HG02943 (cell line): Measurements from ENCODE around the gene GAL3ST1.
"Not testable (repeated sequence)": the region's sequence is repeated elsewhere in the genome, so short reads cannot be mapped to it uniquely, and the experiment has no call there.

Source experiments
- ATAC-seq: cut with Tn5 transposase; IDR thresholded peaks from one replicate; pipeline ENCODE4 v1.9.1; 2021; ENCODE audit warnings: mild to moderate bottlenecking, low read depth, moderate library complexity; ENCODE audit not compliant: unreplicated experiment

GAL3ST1 gene

DNA sequence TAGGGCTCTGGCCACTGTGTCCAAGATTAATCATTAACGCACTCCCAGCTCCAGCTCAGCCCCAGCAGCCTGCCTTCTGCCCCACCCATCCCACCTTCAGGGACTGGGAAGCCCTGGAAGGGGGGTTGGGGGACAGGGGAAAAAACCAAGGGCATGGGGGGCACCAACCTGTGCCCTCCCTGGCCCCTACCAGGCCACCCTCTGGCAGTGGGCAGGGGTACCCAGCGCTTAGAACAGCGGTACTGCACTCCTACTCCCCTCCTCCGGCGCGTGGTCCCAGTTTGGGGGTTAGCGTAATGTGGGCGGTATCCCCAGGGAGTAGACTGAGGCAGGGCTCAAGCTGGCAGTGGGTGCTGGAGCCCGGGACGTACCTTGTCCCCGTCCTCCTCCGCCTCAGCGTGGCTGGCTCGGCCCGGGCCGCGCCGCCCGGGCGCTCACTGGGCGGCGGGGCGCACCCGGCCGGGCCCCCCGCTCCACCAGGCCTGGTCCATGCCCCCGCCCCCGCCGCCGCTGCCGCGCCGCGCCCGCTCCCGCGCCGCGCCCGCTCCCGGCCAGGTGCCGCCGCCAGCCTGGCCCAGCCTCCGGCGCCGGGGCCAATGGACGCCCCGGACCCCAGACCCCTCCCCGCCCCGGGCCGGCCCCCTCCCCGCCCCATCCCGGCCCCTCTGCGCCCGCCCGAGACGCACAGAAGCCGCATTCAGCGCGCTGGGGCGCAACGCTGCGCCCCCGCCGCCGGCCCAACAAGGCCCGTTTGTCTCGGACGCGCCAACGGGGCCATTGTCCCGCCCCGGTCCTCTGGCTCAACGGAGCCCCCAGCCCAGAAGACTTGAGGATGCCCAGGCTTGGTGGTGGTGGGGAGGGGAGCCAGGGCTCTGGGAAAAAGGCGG is at the start of gene GAL3ST1:
Gene GAL3ST1, minus strand, starts transcription at position 571 of the 887 bp plus-strand sequence. CDS start 17,273 bp downstream, outside the sequence.
- no peak for ATAC-seq

DNA sequence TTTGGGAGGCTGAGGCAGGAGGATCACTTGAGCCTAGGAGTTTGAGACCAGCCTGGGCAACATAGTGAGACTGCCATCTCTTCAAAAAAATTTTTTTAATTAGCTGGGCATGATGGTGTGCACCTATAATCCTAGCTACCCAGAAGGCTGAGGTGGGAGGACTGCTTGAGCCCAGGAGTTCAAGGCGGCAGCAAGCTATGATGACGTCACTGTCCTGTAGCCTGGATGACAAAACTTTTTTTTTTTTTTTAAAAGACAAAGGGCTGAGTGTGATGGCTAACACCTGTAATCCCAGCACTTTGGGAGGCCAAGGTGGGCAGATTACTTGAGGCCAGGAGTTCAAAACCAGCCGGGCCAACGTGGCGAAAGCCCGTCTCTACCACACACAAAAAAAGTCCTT is 45.4 kb upstream of the GAL3ST1 start:
- ATAC-seq: not testable (repeated sequence)

GRCh38 chr22:30617819-30618218 is 43.4 kb upstream of the GAL3ST1 start:
- ATAC-seq: no peak

- no peak for ATAC-seq
Measured at GRCh38 chr22:30615543-30615954, 41.1 kb upstream of the GAL3ST1 start.

DNA sequence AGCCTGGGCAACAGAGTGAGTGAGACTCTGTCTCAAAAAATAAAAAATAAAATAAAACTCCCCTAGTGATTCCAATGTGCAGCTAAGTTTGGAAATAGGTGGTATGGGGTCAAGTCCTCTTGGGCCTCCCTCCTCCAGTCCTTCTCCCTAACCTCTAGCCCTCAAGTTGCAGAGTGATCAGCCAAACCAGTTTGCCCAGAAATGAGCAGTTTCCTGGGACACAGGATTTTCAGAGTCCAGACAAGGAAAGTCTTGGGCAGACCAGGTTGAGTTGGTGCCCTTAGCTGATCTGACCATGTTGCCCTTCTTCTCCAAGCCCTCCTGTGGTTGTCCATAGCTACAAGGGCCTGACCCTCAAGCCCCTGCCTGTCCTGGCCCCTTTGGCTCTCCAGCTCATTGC is 40.4 kb upstream of the GAL3ST1 start:
- ATAC-seq: no peak

DNA sequence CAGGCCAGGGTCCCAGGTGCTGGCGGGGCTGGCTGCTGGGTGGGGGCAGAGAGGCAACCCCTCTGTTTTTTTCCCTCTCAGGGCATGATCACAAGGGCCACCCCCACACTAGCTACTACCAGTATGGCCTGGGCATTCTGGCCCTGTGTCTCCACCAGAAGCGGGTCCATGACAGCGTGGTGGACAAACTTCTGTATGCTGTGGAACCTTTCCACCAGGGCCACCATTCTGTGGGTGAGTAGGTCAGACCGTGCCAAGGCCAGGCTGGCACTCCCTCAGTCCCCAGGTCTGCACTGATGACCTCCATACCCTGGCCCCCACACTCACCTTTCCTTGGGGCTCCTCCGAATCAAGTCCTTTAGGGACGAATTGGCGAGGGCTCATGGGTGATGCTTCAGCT is 39.8 kb upstream of the GAL3ST1 start:
- no peak for ATAC-seq

DNA sequence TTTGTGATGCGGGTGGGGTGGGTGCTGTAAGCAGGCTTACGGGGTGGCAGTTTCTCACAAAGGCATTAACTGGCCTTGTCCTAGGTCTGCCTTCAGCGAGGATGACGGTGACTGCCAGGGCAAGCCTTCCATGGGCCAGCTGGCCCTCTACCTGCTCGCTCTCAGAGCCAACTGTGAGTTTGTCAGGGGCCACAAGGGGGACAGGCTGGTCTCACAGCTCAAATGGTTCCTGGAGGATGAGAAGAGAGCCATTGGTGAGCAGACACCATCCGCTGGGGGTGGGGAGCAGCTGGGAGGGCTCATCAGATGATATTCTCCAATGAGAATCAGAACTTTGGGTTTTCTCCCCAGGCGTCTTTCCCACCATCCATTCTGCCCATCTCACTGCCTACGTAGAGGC is 38.3 kb upstream of the GAL3ST1 start:
- no peak for ATAC-seq

- ATAC-seq: no peak
Measured at GRCh38 chr22:30611197-30611596, 36.7 kb upstream of the GAL3ST1 start.

- no peak for ATAC-seq
Measured at GRCh38 chr22:30610299-30610698, 35.8 kb upstream of the GAL3ST1 start.

- no peak for ATAC-seq
Measured at GRCh38 chr22:30609260-30610185, 35.1 kb upstream of the GAL3ST1 start.

- ATAC-seq: no peak
Measured at GRCh38 chr22:30607939-30608338, 33.5 kb upstream of the GAL3ST1 start.

GRCh38 chr22:30607300-30607930 is 33.0 kb upstream of the GAL3ST1 start:
- no peak for ATAC-seq

- no peak for ATAC-seq
Measured at GRCh38 chr22:30606455-30607299, 32.2 kb upstream of the GAL3ST1 start, which contains the start of gene TCN2. TCN2 (plus strand) TSS chr22:30607174; CDS start chr22:30607332, 158 bp downstream.

DNA sequence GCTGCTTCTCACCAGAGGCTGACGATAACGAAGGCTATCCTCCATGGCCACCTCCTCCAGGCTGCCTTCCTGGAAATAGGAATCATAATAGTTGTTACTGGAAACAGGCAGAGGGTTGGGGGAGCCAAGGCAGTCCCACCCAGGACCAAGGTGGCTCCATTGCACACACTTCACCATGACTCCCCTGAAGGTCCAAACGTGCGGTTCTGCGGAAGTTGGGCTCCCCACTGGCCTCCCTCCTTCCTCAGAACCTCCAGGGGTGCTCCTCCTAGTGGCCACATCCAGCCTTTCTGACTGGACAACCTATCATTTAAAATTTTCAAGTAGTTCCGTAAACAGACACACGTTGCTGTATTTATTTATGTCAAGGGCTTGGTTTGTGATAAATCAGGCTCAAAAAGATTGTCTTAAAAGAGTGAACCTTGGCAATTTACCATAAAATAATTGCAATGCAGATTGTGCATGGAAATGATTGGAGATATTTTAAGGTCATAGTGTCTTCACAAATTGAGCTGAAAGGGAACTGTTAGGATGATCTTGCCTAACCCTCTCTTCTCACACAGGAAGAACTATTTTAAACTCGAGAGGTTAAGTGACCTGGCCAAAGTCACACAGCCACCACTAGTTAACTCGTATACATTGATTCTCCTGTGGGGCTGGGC is 31.1 kb upstream of the GAL3ST1 start:
- ATAC-seq: no peak

DNA sequence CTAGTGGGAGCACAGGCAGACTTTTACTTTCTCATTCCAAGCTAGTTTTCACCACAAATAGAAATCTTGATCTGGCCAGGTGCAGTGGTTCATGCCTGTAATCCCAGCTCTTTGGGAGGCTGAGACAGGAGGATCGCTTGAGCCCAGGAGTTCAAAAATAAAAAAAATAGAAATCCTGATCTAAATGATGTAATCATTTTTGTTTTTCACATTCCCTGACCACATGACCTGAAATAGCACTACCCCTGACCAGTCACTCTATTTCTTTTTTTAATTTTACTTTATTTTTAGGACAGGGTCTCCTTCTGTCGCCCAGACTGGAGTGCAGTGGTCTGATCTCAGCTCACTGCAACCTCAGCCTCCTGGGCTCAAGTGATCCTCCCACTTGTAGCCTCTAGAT is 30.3 kb upstream of the GAL3ST1 start:
- ATAC-seq: no peak

GRCh38 chr22:30603801-30604200 is 29.3 kb upstream of the GAL3ST1 start:
- no peak for ATAC-seq

DNA sequence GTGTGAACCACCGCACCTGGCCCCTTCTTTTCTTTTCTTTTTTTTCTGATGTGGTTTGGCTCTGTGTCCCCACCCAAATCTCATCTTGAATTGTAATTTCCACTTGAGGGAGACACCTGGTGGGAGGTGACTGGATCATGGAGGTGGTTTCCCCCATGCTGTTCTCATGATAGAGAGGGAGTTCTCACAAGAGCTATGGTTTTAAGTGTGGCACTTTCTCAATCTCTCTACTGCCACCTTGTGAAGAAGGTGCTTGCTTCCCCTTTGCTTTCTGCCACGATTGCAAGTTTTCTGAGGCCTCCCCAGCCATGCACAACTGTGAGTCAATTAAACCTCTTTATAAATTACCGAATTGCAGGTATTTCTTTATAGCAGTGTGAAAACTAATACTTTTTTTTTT is 27.6 kb upstream of the GAL3ST1 start:
- ATAC-seq: no peak

DNA sequence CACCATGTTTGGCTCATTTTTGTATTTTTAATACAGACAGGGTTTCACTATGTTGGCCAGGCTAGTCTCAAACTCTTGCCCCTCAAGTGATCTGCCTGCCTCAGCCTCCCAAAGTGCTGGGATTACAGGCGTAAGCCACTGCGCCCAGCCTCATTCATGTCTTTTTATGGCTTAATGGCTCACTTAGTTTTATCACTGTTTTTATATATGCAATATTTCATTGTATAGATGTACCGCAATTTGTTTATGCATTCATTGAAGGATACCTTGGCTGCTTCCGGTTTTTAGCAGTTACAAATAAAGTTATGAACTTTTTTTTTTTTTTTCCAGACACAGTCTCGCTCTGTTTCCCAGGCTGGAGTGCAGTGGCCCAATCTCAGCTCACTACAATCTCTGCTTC is 27.0 kb upstream of the GAL3ST1 start:
- no peak for ATAC-seq

GRCh38 chr22:30600921-30601320 is 26.5 kb upstream of the GAL3ST1 start:
- ATAC-seq: no peak
